Right renal pelvis (tissue), 4 donors: ENCODE measurements around the gene SNAP29. TPM values are rescaled to one million over a fixed set of nuclear protein-coding genes. Genes with fewer than 3 reads are reported as not detected.

Source experiments
- DNase-seq, 4 donors: peaks; one replicate each; pipeline ENCODE4 v3.0.0-alpha.2; 2013; ENCODE audit warnings: low read depth in 4 of 4, low spot score in 3 of 4, missing footprints in 1 of 4
- polyA plus RNA-seq, 4 donors: library from polyadenylated mRNA; unstranded; fragments of 120-200 nt; gene quantifications; one replicate each; pipeline ENCODE4 v1.2.1, GENCODE V29; 2013; ENCODE audit not compliant: insufficient read length in 4 of 4

Gene SNAP29
- polyA plus RNA-seq, 4 donors: 28.1 to 33.3 (median 32.3) TPM

DNA sequence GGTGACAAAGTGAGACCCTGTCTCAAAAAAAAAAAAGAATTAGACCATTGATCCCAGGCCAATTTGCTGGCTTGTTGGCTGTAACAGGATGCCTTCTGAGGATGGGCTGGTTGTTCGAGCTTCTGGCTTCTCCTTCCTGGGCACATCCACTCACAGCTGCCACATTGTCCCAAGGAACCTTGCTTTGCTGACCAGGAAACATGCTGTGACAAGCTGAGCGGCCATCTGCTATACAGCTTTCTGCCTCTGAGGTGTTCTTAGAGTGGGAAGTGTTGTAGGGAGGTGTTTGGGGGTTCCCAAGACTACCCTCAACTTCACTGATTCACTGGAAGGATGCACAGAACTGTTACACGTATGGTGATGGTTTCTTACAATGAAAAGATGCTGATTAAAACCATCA lies 6.5 kb downstream of the SNAP29 start:
- no peak for DNase-seq

DNA sequence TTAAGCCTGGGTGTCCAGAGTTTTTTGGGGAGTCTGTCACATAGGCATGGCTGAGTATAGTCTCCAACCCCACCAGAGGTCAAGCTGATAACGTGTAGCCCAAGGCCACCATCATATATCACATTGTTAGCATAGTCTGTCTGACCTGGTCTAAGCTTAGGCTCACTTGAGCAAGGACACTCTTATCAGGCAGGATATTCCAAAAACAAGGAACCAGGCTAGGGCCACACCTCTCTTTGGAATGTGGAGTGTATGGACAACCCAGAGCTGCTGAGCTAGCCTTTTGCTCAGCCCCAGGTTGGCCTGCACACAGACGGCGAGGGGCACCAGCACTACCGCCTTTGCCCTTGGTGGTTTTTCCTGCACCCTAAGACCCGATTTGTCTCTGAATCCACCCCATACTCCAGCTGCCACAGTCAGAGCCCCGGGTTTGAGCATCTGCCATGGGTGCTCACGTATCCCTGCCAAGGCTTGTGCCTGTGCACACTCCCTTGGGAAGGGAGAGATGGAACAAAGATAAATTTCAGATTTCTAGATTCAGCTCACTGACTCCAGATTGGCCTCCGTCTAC lies 7.2 kb downstream of the SNAP29 start:
- no peak for DNase-seq

DNA sequence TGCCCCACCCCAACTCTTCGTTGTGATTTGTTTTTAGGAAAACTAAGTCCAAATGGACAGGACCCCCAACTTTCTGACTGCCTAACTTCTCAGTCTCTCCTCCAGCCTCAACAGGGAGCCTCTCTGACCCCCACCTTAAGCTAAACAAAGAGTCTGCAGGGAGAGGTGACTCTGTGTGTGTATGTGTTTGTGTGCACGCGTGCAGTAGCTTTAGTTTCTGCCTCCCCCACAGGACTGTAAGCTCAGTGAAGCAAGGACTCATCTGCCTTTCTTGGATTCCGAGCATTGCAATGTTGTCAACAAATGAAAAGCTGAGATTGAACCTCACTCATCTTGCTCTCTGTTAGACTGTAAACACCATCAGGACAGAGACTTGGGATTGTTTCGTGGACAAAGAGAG lies 7.9 kb downstream of the SNAP29 start:
- DNase-seq: no peak

DNA sequence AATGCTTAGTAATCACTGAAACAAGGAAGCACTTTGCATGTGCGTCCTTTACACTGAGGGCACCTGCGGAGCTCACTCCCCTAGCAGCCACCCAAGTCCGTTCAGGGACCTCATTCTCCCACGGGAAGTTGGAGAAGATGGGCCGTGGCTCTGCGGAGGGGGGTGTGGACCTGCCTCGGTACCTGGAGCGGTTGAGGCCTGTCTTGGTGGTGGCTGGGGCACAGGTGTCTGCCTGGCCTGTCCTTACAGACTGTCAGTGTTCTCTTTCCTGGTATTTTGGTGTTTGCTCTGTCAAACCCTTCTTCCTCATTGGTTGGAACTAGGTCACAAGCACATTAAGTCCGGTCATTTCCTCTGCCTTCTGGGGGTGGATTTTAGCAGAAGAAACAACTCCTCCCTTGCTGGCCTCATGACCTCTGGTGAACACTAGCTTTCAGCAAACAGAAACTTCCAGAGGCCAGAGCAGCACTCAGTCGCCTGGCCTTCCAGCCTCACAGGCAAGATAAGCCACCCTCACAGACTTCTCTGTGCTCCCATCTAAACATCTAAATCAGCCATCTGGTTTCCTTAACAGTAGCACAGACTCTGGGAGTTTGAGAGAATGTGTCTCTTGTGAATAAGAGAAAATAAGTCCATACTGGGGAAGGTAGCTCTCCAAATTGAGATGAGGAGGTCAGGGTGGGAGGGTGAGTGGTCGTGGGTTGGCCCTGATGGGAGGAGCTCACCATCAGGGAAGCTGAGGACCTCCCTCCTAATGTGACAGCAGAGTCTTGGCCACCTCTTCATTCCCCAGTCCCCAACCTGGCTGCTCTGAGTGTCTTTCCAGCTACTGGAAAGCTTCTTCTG lies 8.6 kb downstream of the SNAP29 start:
- DNase-seq: no peak

DNA sequence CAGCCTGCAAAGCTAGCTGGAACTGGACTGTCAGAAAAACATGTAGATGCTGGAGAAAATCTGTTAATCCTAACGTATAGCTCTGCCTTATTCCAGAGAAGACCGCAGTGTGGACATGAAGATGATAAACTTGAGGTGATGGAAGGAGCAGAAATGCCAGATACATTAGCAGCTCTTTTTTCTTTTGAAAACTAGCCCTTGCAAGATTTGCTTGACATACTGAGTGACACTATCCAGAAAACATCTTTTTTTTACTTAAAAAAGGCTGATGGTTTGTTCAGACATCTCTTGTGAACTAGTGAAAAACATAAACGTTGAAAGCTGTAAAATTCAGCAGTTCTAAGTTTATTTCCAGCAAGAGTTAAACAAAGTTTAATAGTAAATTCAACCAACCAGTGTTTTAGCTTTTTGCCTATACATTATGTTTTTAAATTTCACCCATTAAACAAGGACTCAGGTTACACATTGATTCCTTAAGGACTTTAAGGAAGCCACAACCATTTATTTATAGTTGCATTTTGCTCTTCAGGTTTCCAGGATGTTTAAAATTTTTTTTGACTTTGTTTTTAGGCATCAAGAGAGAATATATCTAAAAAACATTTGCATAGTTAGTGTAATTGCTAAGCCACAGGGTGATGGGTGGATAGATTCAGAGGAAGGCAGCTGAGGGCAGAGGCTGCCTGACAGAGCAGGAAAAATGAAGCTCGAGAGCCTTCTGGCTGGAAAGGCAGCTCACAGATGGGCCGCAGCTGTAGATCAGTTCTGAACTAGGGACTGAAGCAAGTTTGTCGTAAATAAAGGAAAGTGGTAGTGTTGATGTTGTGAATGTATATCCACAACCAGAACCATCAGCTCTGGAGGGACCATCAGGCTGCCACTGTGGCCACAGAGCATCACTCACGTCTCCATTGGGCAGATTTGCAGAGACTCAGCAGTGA lies 9.5 kb downstream of the SNAP29 start:
- no peak for DNase-seq

DNA sequence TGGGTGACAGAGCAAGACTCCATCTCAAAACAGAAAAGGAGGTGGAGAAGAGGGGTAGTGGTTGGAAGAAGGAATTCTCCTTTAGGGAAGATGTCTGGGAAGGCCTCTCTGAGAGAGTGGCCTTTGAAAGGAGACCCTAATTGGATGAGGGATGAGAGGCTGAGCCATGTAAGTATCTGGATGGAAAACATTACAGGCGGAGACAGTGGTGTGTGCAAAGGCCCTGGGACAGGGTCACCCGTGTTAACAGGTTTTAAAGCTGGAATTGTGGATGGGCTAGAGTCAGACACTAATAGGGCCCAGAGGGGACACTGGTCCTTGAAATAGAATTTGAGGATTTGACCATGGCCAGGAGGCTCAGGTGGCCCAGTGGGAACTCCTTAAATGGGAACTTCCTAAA lies 10.4 kb downstream of the SNAP29 start:
- no peak for DNase-seq

DNA sequence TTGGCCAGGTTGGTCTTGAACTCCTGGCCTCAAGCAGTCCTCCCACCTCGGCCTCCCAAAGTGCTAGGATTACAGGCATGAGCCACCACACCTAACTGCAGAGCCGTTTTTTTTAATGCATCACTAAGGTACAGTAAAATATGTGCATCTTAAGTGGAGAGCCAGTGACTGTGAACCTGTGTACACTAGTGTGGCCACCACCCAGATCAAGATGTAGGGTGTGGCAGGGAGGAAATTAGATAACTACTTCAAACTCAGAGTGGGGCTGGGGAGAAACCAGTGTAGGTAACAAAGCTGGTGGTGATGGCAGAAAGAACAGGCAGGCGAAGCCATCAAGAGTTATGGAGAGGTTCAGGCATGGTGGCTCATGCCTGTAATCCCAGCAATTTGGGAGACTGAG lies 14.4 kb downstream of the SNAP29 start:
- no peak for DNase-seq

DNA sequence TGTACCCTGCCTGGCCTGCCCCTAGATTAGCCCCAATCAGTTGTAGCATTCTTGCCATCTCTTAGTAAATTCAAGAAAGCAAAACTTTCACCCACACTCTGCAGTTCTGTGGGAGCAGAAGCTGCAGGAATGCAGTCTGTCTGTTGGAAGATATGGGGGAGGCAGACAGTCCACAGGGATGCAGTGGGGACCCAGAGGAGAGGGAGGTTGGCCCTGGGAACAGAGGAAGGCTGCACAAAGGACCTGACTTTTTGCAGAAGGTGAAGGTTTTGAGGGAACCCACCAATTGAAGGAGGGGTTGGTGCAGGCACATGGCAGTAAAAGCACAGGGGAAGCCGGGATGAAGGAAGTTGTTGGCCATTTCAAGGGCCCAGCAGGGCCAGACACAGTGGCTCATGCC lies 16.5 kb downstream of the SNAP29 start:
- DNase-seq: no peak

DNA sequence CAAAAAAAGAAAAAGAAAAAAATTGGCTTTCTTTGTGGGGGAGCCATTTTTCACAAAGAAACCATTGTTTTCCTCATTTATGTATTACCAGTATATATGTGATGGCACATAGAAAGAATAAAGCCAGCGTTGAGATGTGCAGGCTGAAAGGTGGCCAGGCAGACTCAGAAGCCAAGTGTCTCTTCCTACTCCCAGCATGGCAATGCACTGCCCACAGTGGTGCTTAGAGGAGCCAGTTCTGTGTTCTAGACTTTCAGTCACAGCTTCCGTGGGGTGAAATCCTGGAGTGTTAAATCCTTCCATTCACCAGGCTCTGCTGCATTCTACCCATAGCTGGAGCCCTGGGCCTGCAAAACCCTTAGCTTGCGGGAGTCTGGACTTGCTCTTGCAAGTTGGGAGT lies 18.9 kb downstream of the SNAP29 start:
- DNase-seq: no peak

DNA sequence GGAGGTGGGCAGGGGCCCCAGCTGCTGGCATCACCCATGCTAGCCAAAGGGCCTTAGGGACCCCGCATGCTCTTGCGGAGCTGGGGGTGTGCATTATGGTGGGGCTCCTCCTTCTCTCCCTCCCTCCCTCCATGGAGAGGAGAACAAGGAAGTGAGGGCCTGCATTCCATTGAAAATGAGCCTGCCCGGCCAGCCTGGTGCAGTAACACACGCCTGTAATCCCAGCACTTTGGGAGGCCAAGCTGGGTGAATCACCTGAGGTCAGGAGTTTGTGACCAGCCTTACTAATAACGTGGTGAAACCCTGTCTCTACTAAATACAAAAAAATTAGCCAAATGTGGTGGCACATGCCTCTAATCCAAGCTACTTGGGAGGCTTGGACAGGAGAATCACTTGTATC lies 22.4 kb downstream of the SNAP29 start:
- DNase-seq: no peak

DNA sequence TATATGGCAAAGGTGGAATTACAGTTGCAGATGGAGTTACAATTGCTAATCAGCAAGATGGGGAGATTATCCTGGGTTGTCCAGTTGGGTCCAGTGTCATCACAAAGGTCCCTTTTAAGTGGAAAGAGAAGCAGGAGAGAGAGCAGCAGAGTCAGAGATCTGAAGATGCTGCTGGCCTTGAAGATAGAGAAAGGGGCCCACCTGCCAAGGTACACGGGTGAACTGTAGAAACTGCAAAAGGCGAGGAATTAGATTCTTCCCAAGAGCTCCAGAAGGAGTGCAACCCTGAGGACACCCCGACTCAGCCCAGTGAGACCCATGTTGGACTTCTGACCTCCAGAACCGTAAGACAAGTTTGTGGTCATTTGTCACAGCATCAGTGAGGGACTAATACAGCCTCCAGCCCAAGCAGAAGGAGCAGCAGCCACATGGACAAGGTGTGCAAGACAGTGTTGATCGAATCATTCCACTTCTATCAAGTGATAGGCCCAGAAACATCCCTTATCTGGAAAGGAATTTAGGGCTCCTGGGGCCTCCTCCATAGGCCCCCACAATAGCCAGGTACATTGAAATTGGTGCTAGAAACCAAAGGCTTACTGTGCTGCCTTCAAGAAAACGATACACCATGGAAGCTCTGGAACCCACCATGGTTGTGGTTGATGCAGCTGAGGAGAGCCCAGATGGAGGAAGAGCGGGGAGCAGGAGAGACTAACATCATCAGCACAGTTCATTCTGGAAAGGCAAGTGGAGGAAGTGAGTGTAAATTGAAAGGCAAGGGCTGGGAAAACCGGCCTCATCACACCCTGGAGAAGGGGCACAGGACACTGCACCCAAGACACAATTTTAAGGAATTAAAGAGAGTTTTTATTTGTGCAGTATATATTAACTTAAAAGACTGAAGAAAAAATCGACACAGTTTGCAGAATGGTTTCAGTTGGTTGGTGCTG lies 23.3 kb downstream of the SNAP29 start:
- DNase-seq: no peak

DNA sequence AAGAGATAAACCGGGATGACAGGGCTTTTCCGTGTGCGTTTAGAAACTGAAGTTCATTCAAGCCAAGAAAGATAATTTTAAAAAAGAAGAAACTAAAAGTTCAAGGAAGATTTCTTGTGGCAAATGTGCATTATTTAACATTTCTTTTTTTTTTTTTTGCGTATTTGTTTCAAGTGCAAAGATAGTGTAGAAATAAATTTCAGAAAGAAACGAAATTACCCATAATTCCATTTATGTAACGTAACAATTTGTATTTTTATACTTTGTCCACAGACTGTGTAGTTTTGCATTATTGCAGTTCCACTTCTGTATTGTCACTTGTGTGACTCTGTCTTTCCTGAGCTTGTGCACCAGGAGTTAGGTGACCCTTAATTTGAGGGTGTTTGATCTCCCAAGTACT lies 24.0 kb downstream of the SNAP29 start:
- DNase-seq: no peak

DNA sequence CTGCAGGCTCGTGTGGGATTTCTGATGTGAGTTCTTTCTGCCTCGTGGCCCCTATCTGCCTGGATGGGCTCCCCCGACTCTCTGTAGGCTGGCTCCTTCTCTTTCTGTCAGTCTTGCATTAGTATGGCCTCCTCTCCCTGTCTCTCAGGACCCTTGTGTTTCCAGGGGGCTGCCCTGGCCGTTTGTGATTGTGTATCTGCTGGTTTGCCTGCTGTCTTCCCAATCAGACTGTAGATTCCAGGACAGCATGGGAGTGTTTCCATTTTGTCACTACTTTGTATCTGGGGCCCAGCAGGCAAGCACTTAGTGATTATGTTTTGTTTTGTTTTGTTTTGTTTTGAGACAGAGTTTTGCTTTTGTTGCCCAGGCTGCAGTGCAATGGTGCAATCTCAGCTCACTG lies 25.6 kb downstream of the SNAP29 start:
- DNase-seq: no peak

DNA sequence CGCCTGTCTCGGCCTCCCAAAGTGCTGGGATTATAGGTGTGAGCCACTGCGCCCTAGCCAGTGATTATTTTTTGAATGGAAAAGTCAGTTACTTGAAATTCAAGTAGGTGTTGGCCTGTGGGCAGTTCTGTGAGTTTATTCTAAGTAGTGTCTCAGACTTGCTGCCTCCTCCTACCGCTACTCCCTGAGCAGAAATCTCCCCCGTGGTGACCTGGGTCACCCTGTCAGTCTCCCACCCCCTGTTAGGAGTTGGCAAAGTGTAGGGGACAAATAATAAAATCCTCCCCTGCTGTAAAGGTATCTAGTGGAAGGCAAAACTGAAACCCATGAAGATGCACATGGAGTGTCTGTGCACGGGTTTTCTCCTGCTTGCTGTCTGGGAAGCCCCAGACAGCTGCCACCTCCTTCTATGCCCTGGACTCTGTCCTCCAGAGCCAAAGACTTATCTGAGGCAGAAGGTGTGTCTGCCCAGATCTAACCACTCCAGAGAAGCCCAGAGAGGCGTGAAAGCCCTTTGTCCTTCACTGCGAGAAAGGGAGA lies 26.3 kb downstream of the SNAP29 start:
- no peak for DNase-seq

DNA sequence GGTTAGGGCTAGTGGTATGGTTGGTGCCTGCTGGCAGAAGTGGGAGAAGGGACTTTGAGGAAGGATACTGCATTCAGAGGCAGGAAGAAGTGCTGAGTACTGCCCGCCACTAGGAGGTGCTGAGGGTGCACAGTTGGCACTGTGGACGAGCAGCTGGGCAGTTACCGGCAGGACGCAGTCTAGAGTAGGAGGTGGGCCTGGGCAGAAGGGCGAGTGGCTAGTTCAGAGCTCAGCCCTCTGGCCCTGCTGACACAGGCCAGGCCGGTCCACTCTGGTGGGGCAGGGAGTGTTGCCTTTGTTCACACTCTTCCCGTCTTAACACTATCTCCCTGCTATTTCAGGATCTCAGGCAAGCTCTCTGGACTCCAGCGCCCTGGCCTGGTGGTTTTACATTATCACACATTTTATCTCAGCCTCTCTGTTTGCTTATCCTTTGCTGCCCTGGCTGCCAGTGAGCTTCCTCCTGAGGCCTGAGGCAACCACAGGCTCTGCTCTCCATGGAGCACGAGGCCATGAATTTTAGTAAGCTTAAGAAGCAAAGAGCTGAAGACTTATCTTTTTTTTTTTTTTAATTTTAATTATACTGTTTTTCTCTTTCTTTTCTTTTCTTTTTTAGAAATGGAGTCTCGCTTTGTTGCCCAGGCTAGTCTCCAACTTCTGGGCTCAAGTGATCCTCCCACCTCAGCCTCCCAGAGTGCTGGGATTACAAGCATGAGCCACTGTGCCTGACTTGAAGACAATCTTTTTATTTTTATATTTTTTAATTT lies 26.9 kb downstream of the SNAP29 start:
- DNase-seq: peak in 2 of 4 donors; percentile 50 to 62

DNA sequence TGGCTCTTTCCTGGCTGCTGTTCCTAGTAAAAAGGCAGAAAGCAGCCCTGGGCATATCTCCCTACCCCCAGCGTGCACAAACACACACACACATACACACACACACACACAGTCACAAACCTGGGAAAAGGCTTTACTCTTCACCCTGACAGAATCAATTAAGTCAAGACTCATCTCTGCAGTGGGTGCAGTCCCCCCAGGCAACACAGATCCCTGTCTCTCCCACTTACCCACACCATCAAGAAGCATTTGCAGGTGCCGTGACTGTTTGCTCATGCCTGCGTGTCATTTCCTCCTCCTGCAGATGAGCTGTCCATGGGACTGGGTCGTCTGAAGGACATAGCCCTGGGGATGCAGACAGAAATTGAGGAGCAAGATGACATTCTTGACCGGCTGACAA lies 28.6 kb downstream of the SNAP29 start:
- DNase-seq: no peak

DNA sequence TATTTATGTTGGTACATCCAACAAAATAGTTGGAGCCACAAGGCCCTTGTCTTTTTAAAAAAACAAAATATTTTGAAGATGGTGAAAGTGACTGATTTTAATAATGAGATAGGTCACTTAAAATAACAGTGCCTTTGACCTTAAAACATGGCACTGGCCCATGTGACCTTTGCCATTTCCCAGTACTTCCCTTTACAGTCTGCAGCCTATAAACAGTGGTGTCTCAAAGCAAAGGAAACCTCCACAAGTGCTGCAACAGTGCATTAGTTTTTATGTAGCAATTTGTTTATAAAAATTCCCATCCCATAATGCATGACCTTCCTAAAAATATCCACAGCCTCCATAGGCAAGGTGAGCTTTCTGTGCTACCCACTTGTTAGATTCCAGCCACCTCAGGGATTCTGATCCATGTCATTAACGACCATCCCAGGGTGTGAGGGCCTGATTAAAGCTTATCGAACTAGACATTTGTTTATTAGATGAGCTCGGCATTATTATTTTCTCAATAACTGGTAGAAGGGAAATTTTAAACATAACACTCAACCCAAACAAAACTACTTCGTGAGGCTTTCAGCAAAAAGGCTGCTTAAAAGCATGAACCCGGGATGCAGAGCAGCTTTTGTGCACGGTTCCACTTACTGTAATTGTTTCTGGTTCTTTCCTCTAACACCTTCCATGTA lies 30.4 kb downstream of the SNAP29 start:
- no peak for DNase-seq

DNA sequence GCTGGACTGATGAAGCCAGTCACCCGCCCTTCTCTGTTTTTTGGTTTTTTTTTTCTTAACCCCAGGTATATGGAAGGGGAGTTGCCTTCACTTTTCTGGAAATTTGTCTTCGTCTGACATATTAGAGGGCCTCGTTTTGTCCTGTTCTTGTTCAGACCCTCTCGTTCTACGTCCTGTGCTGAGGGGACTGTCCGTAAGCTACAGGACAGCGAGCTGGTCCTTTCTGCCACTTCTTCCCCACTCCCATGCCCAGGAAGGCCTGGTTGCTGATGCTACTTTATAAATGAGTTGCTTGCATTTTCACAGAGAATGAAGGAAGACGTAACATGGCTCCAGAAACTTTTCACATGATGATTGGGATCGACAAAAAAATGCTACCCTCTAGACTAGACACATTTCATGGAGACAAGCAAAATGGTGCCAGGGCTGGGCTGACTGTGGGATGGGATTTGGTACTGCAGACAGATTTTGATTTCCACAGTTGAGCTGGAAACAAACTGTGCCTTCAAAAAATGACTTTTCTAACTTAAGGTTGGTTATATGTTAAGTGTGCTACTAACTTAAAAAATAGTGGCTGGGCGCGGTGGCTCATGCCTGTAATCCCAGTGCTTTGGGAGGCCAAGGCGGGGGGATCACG lies 31.2 kb downstream of the SNAP29 start:
- no peak for DNase-seq
